GM18868 (cell line): ENCODE data around the gene DACT3.

Source experiments
- ATAC-seq: cut with Tn5 transposase; IDR thresholded peaks from one replicate; pipeline ENCODE4 v1.9.1; 2021; ENCODE audit warnings: mild to moderate bottlenecking, moderate library complexity; ENCODE audit not compliant: unreplicated experiment

The DACT3 gene

GRCh38 chr19:46670813-46671212 lies 9.8 kb upstream of the DACT3 start:
- ATAC-seq, result no peak

- no peak for ATAC-seq
These were observed 7.7 kb upstream of the DACT3 start for GRCh38 chr19:46668662-46669061.

- ATAC-seq, result no peak
These were observed 4.1 kb upstream of the DACT3 start for GRCh38 chr19:46665072-46665471.

GRCh38 chr19:46661735-46662592 lies 982 bp upstream of the DACT3 start:
- ATAC-seq, result peak; percentile 37

GRCh38 chr19:46660551-46661019 lies 397 bp downstream of the DACT3 start:
- no peak for ATAC-seq

GRCh38 chr19:46660008-46660517 lies 919 bp downstream of the DACT3 start:
- no peak for ATAC-seq

- ATAC-seq, result no peak
These were observed 1.6 kb downstream of the DACT3 start for GRCh38 chr19:46659151-46660007.

- no peak for ATAC-seq
These were observed 4.4 kb downstream of the DACT3 start for GRCh38 chr19:46656541-46656940.

GRCh38 chr19:46654621-46655152 lies 6.3 kb downstream of the DACT3 start:
- no peak for ATAC-seq

- no peak for ATAC-seq
These were observed 10.5 kb downstream of the DACT3 start for GRCh38 chr19:46650445-46650844.

- ATAC-seq, result no peak
These were observed 11.7 kb downstream of the DACT3 start for GRCh38 chr19:46648961-46649960.

GRCh38 chr19:46648060-46648960 lies 12.7 kb downstream of the DACT3 start:
- no peak for ATAC-seq

GRCh38 chr19:46646402-46646801 lies 14.6 kb downstream of the DACT3 start:
- no peak for ATAC-seq

- ATAC-seq, result no peak
These were observed 16.3 kb downstream of the DACT3 start for GRCh38 chr19:46644720-46645119.

- no peak for ATAC-seq
These were observed 20.3 kb downstream of the DACT3 start for GRCh38 chr19:46640656-46641055.

GRCh38 chr19:46639358-46640182 lies 21.4 kb downstream of the DACT3 start:
- no peak for ATAC-seq

- ATAC-seq, result no peak
These were observed 23.8 kb downstream of the DACT3 start for GRCh38 chr19:46637224-46637623.
